Measurements from ENCODE around the gene ALDH3B2. TPM values are rescaled to one million over a fixed set of nuclear protein-coding genes. Genes with fewer than 3 reads are reported as not detected.
"Not testable (repeated sequence)": the region's sequence is repeated elsewhere in the genome, so short reads cannot be mapped to it uniquely, and the experiment has no call there.

Gene ALDH3B2
- total RNA-seq, 6 experiments from 2014 or later: not detected

GRCh38 chr11:67638535-67639437, 35.6 kb downstream of the ALDH3B2 start:
- H3K4me3 ChIP-seq: no peak overlapping the region
- DNase-seq (no peak), ATAC-seq (no peak)
- H3K9me3 ChIP-seq: no peaks in the 10 kb centered on the region
- H3K36me3 ChIP-seq: no peaks in the 10 kb centered on the region
- peaks cover 0 to 4% (median 0%) of the 10 kb centered on the region in 4 donors for H3K4me1 ChIP-seq
- H3K27ac ChIP-seq: no peak overlapping the region
- intact Hi-C loops (cut with DNase I): no loop called here
- 95% methylated on average over 3 of the region's 24 CpGs for WGBS (ENCODE audit: insufficient coverage, low coverage, low lambda C conversion rate, missing lambda C conversion rate)
- TF ChIP-seq POLR2A (IDR thresholded peaks at IDR 0.05) (no peak), CTCF (IDR thresholded peaks at IDR 0.05) (no peak)
- no peaks in the 10 kb centered on the region for H3K27me3 ChIP-seq

- H3K27me3 ChIP-seq; ATAC-seq; H3K4me3 ChIP-seq; intact Hi-C loops (cut with DNase I); H3K36me3 ChIP-seq; DNase-seq; H3K9me3 ChIP-seq; H3K27ac ChIP-seq: not testable (repeated sequence)
- H3K4me1 ChIP-seq: peaks cover 0 to 11% (median 3%) of the 10 kb centered on the region in 4 donors
- WGBS (ENCODE audit: insufficient coverage, low coverage, low lambda C conversion rate, missing lambda C conversion rate): 79% methylated on average over 3 of the region's 3 CpGs
Observed at GRCh38 chr11:67637441-67637840, 37.0 kb downstream of the ALDH3B2 start.

- intact Hi-C loops (cut with DNase I): no loop called here
- no peaks in the 10 kb centered on the region for H3K9me3 ChIP-seq
- peaks cover 0 to 16% (median 5%) of the 10 kb centered on the region in 4 donors for H3K4me1 ChIP-seq
- ATAC-seq: no peak
- DNase-seq: no peak
- no peak overlapping the region for H3K4me3 ChIP-seq
- no peaks in the 10 kb centered on the region for H3K36me3 ChIP-seq
- H3K27ac ChIP-seq: no peak overlapping the region
- no peaks in the 10 kb centered on the region for H3K27me3 ChIP-seq
- no peak for TF ChIP-seq POLR2A (IDR thresholded peaks at IDR 0.05)
- TF ChIP-seq CTCF (IDR thresholded peaks at IDR 0.05): no peak
- WGBS (ENCODE audit: insufficient coverage, low coverage, low lambda C conversion rate, missing lambda C conversion rate): 46% methylated on average over 5 of the region's 6 CpGs
Observed at GRCh38 chr11:67636962-67637361, 37.5 kb downstream of the ALDH3B2 start.

GRCh38 chr11:67635231-67635521, 39.2 kb downstream of the ALDH3B2 start:
- no peak for TF ChIP-seq CTCF (IDR thresholded peaks at IDR 0.05)
- intact Hi-C loops (cut with DNase I): no loop called here
- ATAC-seq: no peak
- no peak overlapping the region for H3K4me3 ChIP-seq
- WGBS (ENCODE audit: insufficient coverage, low coverage, low lambda C conversion rate, missing lambda C conversion rate): 80% methylated on average over 1 of the region's 4 CpGs
- no peaks in the 10 kb centered on the region for H3K27me3 ChIP-seq
- no peaks in the 10 kb centered on the region for H3K9me3 ChIP-seq
- H3K27ac ChIP-seq: no peak overlapping the region
- DNase-seq: no peak
- no peaks in the 10 kb centered on the region for H3K36me3 ChIP-seq
- peaks cover 0 to 27% (median 12%) of the 10 kb centered on the region in 4 donors for H3K4me1 ChIP-seq

GRCh38 chr11:67634366-67635230, 39.8 kb downstream of the ALDH3B2 start:
- Histone ChIP-seq H3K27ac (no peak overlapping the region), H3K4me3 (no peak overlapping the region), H3K4me1 (peaks cover 0 to 25% (median 12%) of the 10 kb centered on the region in 4 donors), H3K27me3 (no peaks in the 10 kb centered on the region), H3K36me3 (no peaks in the 10 kb centered on the region), H3K9me3 (no peaks in the 10 kb centered on the region)
- ATAC-seq (no peak), DNase-seq (no peak)
- no peak for TF ChIP-seq CTCF (IDR thresholded peaks at IDR 0.05)
- TF ChIP-seq POLR2A (IDR thresholded peaks at IDR 0.05): no peak
- 67% methylated on average over 1 of the region's 20 CpGs for WGBS (ENCODE audit: insufficient coverage, low coverage, low lambda C conversion rate, missing lambda C conversion rate)
- intact Hi-C loops (cut with DNase I): no loop called here
